Ovary (tissue), 9 donors: Measurements from ENCODE around the gene UST. TPM values are rescaled to one million over a fixed set of nuclear protein-coding genes. Genes with fewer than 3 reads are reported as not detected.
A peak's percentile ranks its signal among the peaks of the same experiment; 100 is the strongest.

Source experiments
- DNase-seq, 5 donors: peaks; one replicate each; pipeline ENCODE4 v3.0.0-alpha.2; 2019 to 2020
- H3K27ac ChIP-seq, 2 donors: fragments of 200-600 bp; one replicate each; pipeline versions ENCODE4 v1.5.1 to v1.8.0; 2019 to 2022
- H3K27me3 ChIP-seq: fragments of 200-600 bp; one replicate; pipeline ENCODE4 v1.8.0; 2022
- H3K36me3 ChIP-seq: fragments of 200-600 bp; sonication (generic); one replicate; pipeline ENCODE4 v1.5.1; 2019
- H3K4me1 ChIP-seq: one replicate; pipeline ENCODE4 v1.8.1; 2013; ENCODE audit warnings: mild to moderate bottlenecking, moderate library complexity; ENCODE audit not compliant: insufficient read depth
- H3K4me3 ChIP-seq: fragments of 200-600 bp; sonication (generic); one replicate; pipeline ENCODE4 v1.5.1; 2017
- H3K9me3 ChIP-seq, 2 donors: fragments of 200-600 bp in 1 of 2; sonication (generic) in 1 of 2; one replicate each; pipeline versions ENCODE4 v1.5.1 to v1.8.1; 2013 to 2019; ENCODE audit warnings: mild to moderate bottlenecking in 1 of 2, moderate library complexity in 1 of 2
- EP300 ChIP-seq: sonication (generic); formaldehyde crosslinking; IDR thresholded peaks from one replicate; pipeline ENCODE4 v1.6.1; 2017; ENCODE audit warnings: antibody characterized with exemption
- POLR2A ChIP-seq: fragments of 450-650 bp; IDR thresholded peaks from one replicate; pipeline ENCODE4 v1.6.1; 2017; ENCODE audit warnings: antibody characterized with exemption, mild to moderate bottlenecking, moderate library complexity
- WGBS, 3 donors: extraction: QIAGEN DNeasy Blood & Tissue Kit in 1 of 3; methylation state at CpG; one replicate each; pipeline versions ENCODE4 v1.1.5 to v1.1.7; 2013 to 2017; 5-methylcytosine and 5-hydroxymethylcytosine counted together
- intact Hi-C, 4 donors: fragments of 100-400 bp; cut with DNase I; formaldehyde crosslinking; loops; one replicate each; pipeline versions ENCODE4 v1.11.0 to v1.15.1; 2022 to 2023
- polyA plus RNA-seq, 2 donors: library from polyadenylated mRNA; stranded (reverse); fragments of 200-250 nt in 1 of 2; fragments of 350-450 nt in 1 of 2; fragmentation: Illumina TruSeq in 1 of 2; extraction: RNeasy Lipid Tissue Mini Kit (QIAGEN cat#74804) in 1 of 2; gene quantifications; one replicate each; pipeline ENCODE4 v1.2.3, GENCODE V29; 2013 to 2014
- total RNA-seq, 7 donors: library from RNA; depleted of rRNA in 2 of 7; stranded (reverse); fragments of >200 nt in 2 of 7; fragmentation: NEBNext Ultra II Directional in 3 of 7; extraction: Animal tissue kit (Norgen Biotek cat#: 25700) in 3 of 7; gene quantifications; one replicate each; pipeline versions ENCODE4 v1.1.0 to v1.2.4, GENCODE V29; 2016 to 2023
- TF ChIP-seq, protein P1 (sequence below), 3 donors: fragments of 450-650 bp in 2 of 3; fragments of 200-600 bp in 1 of 3; IDR thresholded peaks; one replicate each; pipeline versions ENCODE4 v1.5.1 to v1.8.0; 2016 to 2022; ENCODE audit warnings: antibody characterized with exemption in 3 of 3, mild to moderate bottlenecking in 1 of 3
- donor health status: DM: no; HTN: no; CAD: no; lungs with moderate emphysema.
- donor health status: DM: no; HTN: no; CAD: no.
- donor health status: Bipolar disorder and iron deficiency.
- donor health status: DM: yes; HTN: yes; CAD: no.
- donor health status: DM: no; HTN: no; CAD: no.
- donor health status: DM: yes; HTN: yes; CAD: no.

UST gene
- total and polyA plus RNA-seq, 9 donors, result 11.8 to 20.1 (median 16.5) TPM

DNA sequence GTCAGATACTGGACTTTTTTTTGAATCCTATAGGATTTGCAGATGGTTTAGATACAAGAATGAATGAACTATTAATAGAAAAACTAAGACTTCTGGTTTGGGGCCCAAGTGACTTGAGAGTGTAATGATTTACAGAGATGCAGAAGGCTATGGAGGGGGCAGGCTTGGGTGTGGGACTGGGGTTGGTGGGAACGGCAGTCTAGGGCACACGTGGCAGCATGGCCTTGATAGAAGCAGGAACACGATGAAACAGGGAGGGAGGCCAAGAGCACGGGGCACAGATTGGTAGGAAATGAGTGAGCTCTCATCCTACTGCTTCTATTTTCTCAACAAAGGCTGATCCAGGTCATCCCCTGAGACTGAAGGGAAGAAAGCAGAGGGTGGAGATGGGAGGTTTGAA is 3.4 kb upstream of the UST start:
- DNase-seq, result peak in 2 of 5 donors; percentile 28 to 49
- intact Hi-C loops, result loop anchor here in 2 of 4 donors (10.0 kb wide), 2 partner anchors 201 to 211 kb away; no protein-coding TSS in a partner anchor
- WGBS, 3 donors, result 23 to 39% (median 30%) methylated on average over 4 of the region's 4 CpGs
- Histone ChIP-seq H3K27me3 (no peaks in the 10 kb centered on the region), H3K9me3 (no peaks in the 10 kb centered on the region), H3K27ac (no peak overlapping the region), H3K4me3 (no peak overlapping the region), H3K36me3 (no peaks in the 10 kb centered on the region), H3K4me1 (peaks cover 6% of the 10 kb centered on the region)
- no peak for TF ChIP-seq EP300
- TF ChIP-seq POLR2A, result no peak
- TF ChIP-seq, protein P1, sequence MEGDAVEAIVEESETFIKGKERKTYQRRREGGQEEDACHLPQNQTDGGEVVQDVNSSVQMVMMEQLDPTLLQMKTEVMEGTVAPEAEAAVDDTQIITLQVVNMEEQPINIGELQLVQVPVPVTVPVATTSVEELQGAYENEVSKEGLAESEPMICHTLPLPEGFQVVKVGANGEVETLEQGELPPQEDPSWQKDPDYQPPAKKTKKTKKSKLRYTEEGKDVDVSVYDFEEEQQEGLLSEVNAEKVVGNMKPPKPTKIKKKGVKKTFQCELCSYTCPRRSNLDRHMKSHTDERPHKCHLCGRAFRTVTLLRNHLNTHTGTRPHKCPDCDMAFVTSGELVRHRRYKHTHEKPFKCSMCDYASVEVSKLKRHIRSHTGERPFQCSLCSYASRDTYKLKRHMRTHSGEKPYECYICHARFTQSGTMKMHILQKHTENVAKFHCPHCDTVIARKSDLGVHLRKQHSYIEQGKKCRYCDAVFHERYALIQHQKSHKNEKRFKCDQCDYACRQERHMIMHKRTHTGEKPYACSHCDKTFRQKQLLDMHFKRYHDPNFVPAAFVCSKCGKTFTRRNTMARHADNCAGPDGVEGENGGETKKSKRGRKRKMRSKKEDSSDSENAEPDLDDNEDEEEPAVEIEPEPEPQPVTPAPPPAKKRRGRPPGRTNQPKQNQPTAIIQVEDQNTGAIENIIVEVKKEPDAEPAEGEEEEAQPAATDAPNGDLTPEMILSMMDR (IDR thresholded peaks at IDR 0.05), result no peak

DNA sequence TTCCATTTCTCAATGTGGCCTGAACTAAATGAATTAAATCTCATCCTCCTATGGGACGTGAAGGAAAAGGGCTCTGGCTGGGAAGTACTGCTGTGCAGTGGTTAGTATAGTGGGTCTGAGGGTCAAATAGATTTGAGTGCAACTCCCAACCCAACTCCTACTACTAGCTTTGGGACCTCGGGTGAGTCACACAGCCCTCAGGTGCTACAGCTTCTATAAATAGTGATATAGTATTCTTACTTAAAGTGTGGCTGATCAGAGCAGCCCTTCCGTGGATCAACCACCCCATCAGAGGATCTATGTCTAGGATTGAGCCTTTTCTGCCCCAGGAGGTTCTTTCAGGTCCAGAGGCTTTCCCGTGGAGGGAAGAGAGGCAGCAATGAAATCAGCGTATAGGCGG is 904 bp upstream of the UST start:
- H3K27ac ChIP-seq, result peak overlapping the region; percentile 1 to 87
- H3K4me3 ChIP-seq, result peak overlapping the region; percentile 88
- intact Hi-C loops, result loop anchor here (5.0 to 10.0 kb wide), 3 partner anchors 199 to 209 kb away; no protein-coding TSS in a partner anchor
- 19 to 34% (median 27%) methylated on average over 6 of the region's 6 CpGs for whole genome bisulfite sequencing, 3 donors
- H3K36me3 ChIP-seq, result no peaks in the 10 kb centered on the region
- no peak for DNase-seq
- peaks cover 1% of the 10 kb centered on the region for H3K4me1 ChIP-seq
- H3K27me3 ChIP-seq, result no peaks in the 10 kb centered on the region
- no peaks in the 10 kb centered on the region for H3K9me3 ChIP-seq
- TF ChIP-seq POLR2A (no peak), EP300 (no peak)
- TF ChIP-seq, protein P1 (IDR thresholded peaks at IDR 0.05), result no peak

DNA sequence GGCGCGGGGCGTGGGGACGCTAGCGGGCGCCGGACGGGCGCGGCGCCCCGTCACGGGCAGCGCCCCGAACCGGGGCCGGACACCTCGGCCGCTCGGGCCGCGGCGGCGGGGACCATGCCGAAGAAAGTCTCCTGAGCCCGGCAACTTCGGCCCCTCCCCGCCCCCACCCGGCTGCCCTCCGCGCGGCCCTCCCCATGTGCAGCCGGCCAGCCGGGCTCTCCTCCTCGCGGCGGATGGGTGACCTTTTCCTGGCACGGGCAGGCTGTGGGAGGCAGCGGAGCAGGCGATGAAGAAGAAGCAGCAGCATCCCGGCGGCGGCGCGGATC is 278 bp downstream of the UST start:
- Histone ChIP-seq H3K4me3 (peak overlapping the region; percentile 88), H3K27ac (peak overlapping the region; percentile 64 to 87), H3K4me1 (peaks cover 1% of the 10 kb centered on the region), H3K36me3 (no peaks in the 10 kb centered on the region), H3K27me3 (no peaks in the 10 kb centered on the region), H3K9me3 (no peaks in the 10 kb centered on the region)
- intact Hi-C loops, result loop anchor here (5.0 to 10.0 kb wide), 3 partner anchors 198 to 208 kb away; no protein-coding TSS in a partner anchor
- DNase-seq, result peak; percentile 67 to 82 (median 78)
- WGBS, 3 donors, result 0 to 1% (median 1%) methylated on average over 33 to 45 of the region's 45 CpGs
- no peak for TF ChIP-seq EP300
- TF ChIP-seq POLR2A, result no peak
- TF ChIP-seq, protein P1 (IDR thresholded peaks at IDR 0.05), result no peak

DNA sequence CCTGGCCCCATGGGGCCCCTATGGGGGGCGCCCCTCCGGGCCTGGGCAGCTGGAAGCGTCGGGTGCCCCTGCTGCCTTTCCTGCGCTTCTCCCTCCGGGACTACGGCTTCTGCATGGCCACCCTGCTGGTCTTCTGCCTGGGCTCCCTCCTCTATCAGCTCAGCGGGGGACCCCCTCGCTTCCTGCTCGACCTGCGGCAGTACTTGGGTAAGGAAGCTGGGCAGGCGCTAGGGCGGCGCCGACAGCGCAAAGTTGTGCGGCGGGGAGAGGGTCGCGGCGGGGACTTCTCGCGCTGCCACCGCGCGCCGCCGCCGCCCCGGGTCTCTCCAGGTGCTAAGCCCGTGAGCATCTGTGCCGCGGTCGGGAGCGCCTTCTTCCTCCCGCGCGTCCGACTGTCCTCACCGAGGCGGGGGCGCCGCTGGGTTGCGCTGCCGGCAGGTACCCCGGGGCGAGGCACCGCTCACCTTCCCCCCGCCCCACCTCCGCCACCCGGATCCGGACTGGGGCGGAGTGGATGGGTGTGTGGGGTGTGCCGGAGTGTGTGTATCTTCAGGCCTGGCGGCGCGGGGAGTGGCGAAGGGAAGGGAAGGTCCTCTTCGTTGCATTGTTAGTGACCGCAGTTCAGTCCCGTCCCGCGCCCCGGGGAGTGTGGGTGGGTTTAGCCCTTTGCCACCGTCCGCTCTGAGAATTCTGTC is 788 bp downstream of the UST start:
- peak overlapping the region; percentile 64 to 87 for H3K27ac ChIP-seq
- DNase-seq, result peak; percentile 55 to 72 (median 66)
- TF ChIP-seq, protein P1 (IDR thresholded peaks at IDR 0.05), result no peak
- TF ChIP-seq EP300 (no peak), POLR2A (no peak)
- H3K9me3 ChIP-seq, result no peaks in the 10 kb centered on the region
- peaks cover 1% of the 10 kb centered on the region for H3K4me1 ChIP-seq
- H3K4me3 ChIP-seq, result peak overlapping the region; percentile 88
- no peaks in the 10 kb centered on the region for H3K27me3 ChIP-seq
- intact Hi-C loops, result loop anchor here (5.0 to 10.0 kb wide), 3 partner anchors 197 to 207 kb away; no protein-coding TSS in a partner anchor
- 0 to 1% (median 0%) methylated on average over 16 to 66 of the region's 66 CpGs for WGBS, 3 donors
- no peaks in the 10 kb centered on the region for H3K36me3 ChIP-seq
